Fibroblast of villous mesenchyme (primary cell): ENCODE measurements around the gene TSPAN3. TPM values are rescaled to one million over a fixed set of nuclear protein-coding genes. Genes with fewer than 3 reads are reported as not detected.

Experiments used
- DNase-seq: peaks from one replicate; pipeline ENCODE4 v3.0.0-alpha.2; 2010; ENCODE audit warnings: low read depth
- H3K4me3 ChIP-seq: 2 replicates; pipeline ENCODE4 v1.5.1; 2011; ENCODE audit warnings: low read depth, mild to moderate bottlenecking, low read length
- CTCF ChIP-seq: IDR thresholded peaks from 2 replicates; pipeline ENCODE4 v1.5.1; 2012; ENCODE audit warnings: low read depth, mild to moderate bottlenecking, low read length; ENCODE audit not compliant: insufficient read depth
- total RNA-seq: library from RNA; depleted of rRNA; stranded (reverse); fragments of >200 nt; gene quantifications from 2 replicates; pipeline ENCODE4 v1.2.3, GENCODE V29; 2012

Gene TSPAN3
- total RNA-seq, 1 donor, result 203 TPM

- peak overlapping the region; percentile 23 for H3K4me3 ChIP-seq
- no peak for DNase-seq
- no peak for TF ChIP-seq CTCF
Observed at GRCh38 chr15:77027697-77028450, 43.0 kb downstream of the TSPAN3 start.

- H3K4me3 ChIP-seq, result no peak overlapping the region
- DNase-seq, result no peak
- no peak for TF ChIP-seq CTCF
Observed at GRCh38 chr15:77027111-77027696, 43.7 kb downstream of the TSPAN3 start.

DNA sequence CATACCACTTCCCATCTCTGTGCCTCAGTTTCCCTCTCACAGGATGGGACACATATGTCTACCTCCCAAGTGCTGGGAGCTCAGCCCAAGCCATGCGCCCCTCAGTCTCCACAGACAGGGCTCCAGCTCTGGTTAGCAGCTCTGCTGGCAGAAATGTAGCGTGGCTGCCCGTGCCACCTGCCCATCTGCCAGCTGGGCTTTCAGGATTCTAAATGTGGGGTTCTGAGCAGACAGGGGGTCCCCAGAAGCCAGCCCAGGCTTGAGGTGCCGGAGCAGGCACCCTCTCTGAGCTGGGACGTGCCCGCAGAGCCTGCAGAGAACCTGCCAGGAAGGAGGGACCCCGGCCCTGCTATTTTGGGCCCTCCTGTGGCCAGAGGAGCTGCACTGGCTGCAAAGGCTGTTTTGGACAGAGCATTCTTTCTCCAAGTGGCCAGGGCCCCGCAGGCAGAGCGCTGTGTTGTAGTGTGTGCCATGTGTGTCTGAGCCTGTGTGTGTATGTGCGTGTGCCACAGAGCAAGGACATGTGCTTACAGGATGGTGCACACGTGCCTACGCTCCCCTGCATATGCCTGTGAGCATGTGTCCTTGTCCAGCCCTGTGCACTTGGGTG lies 44.3 kb downstream of the TSPAN3 start:
- no peak overlapping the region for H3K4me3 ChIP-seq
- no peak for DNase-seq
- no peak for TF ChIP-seq CTCF

DNA sequence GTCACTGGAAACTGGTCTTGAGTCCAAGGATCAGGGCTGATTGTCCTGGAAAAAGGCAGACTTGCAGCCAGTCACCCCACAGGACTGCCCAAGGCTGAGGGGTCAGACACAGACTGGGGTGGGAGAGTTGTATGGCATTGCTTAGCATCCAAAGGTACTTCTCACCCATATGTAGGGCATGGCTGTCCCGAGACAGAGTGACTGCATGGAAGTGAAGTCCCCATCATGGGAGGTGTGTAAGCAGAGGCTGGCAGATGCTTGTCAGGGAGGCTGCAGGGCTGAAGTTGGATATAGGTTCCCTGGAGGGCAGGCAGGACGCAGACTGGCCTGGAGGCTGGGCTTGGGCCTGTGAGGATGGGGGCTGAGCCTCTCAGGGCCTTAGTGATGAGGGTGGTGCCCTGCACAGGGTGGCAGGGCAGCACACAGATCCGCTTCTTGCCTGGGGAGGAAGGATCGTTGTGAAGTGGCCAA lies 44.9 kb downstream of the TSPAN3 start:
- no peak overlapping the region for H3K4me3 ChIP-seq
- no peak for TF ChIP-seq CTCF
- DNase-seq, result no peak

DNA sequence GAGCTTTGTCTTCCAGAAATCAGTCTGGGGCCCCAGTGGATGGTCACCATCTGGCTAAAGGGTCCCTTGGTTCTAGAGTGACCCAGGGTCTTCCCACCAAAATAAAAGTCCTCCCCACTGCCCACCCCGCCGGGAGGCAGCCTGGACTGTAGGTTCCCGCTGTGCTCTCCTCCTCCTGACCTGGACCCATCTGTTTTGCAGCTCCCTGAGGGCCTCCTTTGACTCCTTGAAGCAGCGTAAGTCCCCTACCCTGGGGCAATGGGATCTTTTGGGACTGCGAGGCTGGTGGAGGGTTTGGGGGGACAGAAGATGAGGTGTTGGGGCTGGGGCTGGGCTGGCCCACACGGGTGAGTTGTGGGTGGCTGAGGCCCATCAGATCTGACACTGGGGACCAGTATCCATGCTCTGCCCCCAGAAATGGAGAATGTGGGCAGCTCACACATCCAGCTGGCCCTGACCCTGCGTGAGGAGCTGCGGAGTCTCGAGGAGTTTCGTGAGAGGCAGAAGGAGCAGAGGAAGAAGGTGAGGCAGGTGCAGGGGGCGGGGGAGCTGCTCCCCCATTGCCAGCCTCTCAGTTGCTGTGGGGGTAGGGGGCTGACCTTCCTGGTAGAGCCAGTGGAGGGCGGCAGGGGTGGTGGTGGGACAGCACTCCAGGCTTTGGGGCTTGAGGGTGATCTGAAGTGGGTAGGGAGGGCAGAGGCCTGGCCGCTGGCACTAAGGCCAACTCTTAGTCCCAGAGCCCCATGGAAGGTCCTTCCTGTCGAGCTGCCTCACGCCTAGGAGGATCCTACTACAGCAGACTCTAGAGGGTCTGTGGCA lies 45.6 kb downstream of the TSPAN3 start:
- H3K4me3 ChIP-seq, result no peak overlapping the region
- no peak for TF ChIP-seq CTCF
- no peak for DNase-seq

- peak; percentile 38 for DNase-seq
- peak; percentile 91 for TF ChIP-seq CTCF
- H3K4me3 ChIP-seq, result no peak overlapping the region
Observed at GRCh38 chr15:77024273-77025082, 46.4 kb downstream of the TSPAN3 start.
